OCI-LY3 (cell line): ENCODE results near the gene CEP43.

Experiments used
- H2AFZ ChIP-seq: fragments of 200-600, 300-600 bp; shearing (Covaris generic); 2 replicates; pipeline ENCODE4 v1.6.0; 2014; ENCODE audit warnings: antibody characterized with exemption, low read depth, low read length
- H3K27ac ChIP-seq: fragments of 200-600, 300-600 bp; sonication (generic); 2 replicates; pipeline ENCODE4 v1.5.1; 2014; ENCODE audit warnings: mild to moderate bottlenecking, low read length, moderate library complexity, mixed read lengths
- H3K27me3 ChIP-seq: fragments of 200-600, 300-600 bp; sonication (generic); 2 replicates; pipeline ENCODE4 v1.6.1; 2014; ENCODE audit warnings: low read depth, low read length, mixed read lengths
- H3K36me3 ChIP-seq: fragments of 200-600, 300-600 bp; sonication (generic); replicated peaks from 2 replicates; pipeline ENCODE3; 2014; ENCODE audit warnings: low read depth, low read length, mixed read lengths
- H3K4me1 ChIP-seq: fragments of 300-600, 200-600 bp; sonication (generic); 2 replicates; pipeline ENCODE4 v1.6.1; 2014; ENCODE audit warnings: low read length, mixed read lengths
- H3K4me2 ChIP-seq: fragments of 200-600, 300-600 bp; sonication (generic); 2 replicates; pipeline ENCODE4 v1.6.1; 2014; ENCODE audit warnings: low read length, mixed read lengths
- H3K4me3 ChIP-seq: fragments of 300-600, 200-600 bp; sonication (generic); 2 replicates; pipeline ENCODE4 v1.5.1; 2014; ENCODE audit warnings: antibody characterized with exemption, mild to moderate bottlenecking, low read length, moderate library complexity
- H3K79me2 ChIP-seq: fragments of 300-600, 200-600 bp; shearing (Covaris generic); 2 replicates; pipeline ENCODE4 v1.6.1; 2014; ENCODE audit warnings: mild to moderate bottlenecking, low read length, mixed read lengths
- H3K9ac ChIP-seq: fragments of 300-600, 200-600 bp; shearing (Covaris generic); 2 replicates; pipeline ENCODE4 v1.6.0; 2014; ENCODE audit warnings: mild to moderate bottlenecking, low read length, moderate library complexity
- H3K9me3 ChIP-seq: fragments of 200-600, 300-600 bp; shearing (Covaris generic); 2 replicates; pipeline ENCODE4 v1.6.1; 2014; ENCODE audit warnings: low read length, mixed read lengths; ENCODE audit not compliant: insufficient read depth
- H4K20me1 ChIP-seq: fragments of 200-600, 300-600 bp; sonication (generic); 2 replicates; pipeline ENCODE4 v1.6.1; 2016; ENCODE audit warnings: low read length, mixed read lengths; ENCODE audit not compliant: insufficient read depth
- CTCF ChIP-seq: fragments of 200-600, 300-600 bp; sonication (generic); IDR thresholded peaks from 2 replicates; pipeline ENCODE4 v1.5.1; 2014; ENCODE audit warnings: antibody characterized with exemption, low read length, low read depth
- EZH2phosphoT487 ChIP-seq: fragments of 200-600 bp; shearing (Covaris generic); IDR thresholded peaks from 2 replicates; pipeline ENCODE4 v1.6.1; 2018; ENCODE audit warnings: antibody characterized with exemption, mixed run types, low read depth

The CEP43 gene

DNA sequence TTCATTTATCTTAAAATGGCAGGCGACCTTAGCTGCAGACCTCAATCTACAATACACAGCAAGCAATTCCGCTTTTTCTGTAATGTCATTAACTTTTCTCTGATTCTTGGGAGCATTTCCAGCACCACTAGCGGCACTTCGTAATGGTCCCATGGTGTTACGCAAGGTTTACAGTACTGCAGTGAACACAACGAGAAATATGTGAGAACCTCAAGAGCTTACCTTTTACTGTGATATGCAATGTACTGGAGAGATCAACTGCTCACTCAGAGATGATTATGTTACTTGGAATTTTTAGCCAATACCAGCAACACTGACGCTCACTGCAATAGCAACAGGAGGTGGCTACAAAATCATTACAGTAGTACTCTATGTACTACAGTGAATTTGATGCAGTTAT is 2.8 kb upstream of the CEP43 start:
- Histone ChIP-seq H3K79me2 (peaks cover 29% of the 10 kb centered on the region), H2AFZ (no peak overlapping the region), H3K27me3 (no peaks in the 10 kb centered on the region), H4K20me1 (0 out of 2 replicates have a peak, but pooled peaks cover 3% of the 10 kb centered on the region), H3K9me3 (no peaks in the 10 kb centered on the region), H3K4me2 (no peak overlapping the region), H3K36me3 (peaks cover 4% of the 10 kb centered on the region), H3K4me3 (no peak overlapping the region), H3K4me1 (peaks cover 15% of the 10 kb centered on the region), H3K27ac (no peak overlapping the region), H3K9ac (no peak overlapping the region)
- TF ChIP-seq EZH2phosphoT487 = no peak
- no peak for TF ChIP-seq CTCF

GRCh38 chr6:166997348-166997747 is 1.8 kb upstream of the CEP43 start:
- H3K4me1 ChIP-seq = peaks cover 15% of the 10 kb centered on the region
- H3K79me2 ChIP-seq = peaks cover 29% of the 10 kb centered on the region
- peak overlapping the region; percentile 29 for H3K9ac ChIP-seq
- H3K4me2 ChIP-seq = peak overlapping the region; percentile 81
- H2AFZ ChIP-seq = no peak overlapping the region
- 0 out of 2 replicates have a peak, but pooled peaks cover 3% of the 10 kb centered on the region for H4K20me1 ChIP-seq
- TF ChIP-seq CTCF (no peak), EZH2phosphoT487 (no peak)
- no peak overlapping the region for H3K27ac ChIP-seq
- no peaks in the 10 kb centered on the region for H3K9me3 ChIP-seq
- H3K36me3 ChIP-seq = peaks cover 7% of the 10 kb centered on the region
- H3K27me3 ChIP-seq = no peaks in the 10 kb centered on the region
- peak overlapping the region; percentile 96 for H3K4me3 ChIP-seq

- Histone ChIP-seq H3K36me3 (peaks cover 7% of the 10 kb centered on the region), H2AFZ (no peak overlapping the region), H3K9ac (peak overlapping the region; percentile 29), H3K9me3 (no peaks in the 10 kb centered on the region), H3K4me1 (peaks cover 15% of the 10 kb centered on the region), H3K27me3 (no peaks in the 10 kb centered on the region), H3K27ac (no peak overlapping the region), H4K20me1 (0 out of 2 replicates have a peak, but pooled peaks cover 3% of the 10 kb centered on the region), H3K4me2 (peak overlapping the region; percentile 81), H3K4me3 (peak overlapping the region; percentile 96), H3K79me2 (peaks cover 29% of the 10 kb centered on the region)
- TF ChIP-seq EZH2phosphoT487 (no peak), CTCF (peak; percentile 34)
Measured at GRCh38 chr6:166997768-166998255, 1.4 kb upstream of the CEP43 start.

- H3K27ac ChIP-seq = peak overlapping the region; percentile 57
- H3K4me1 ChIP-seq = peaks cover 11% of the 10 kb centered on the region
- no peaks in the 10 kb centered on the region for H3K27me3 ChIP-seq
- peaks cover 7% of the 10 kb centered on the region for H3K36me3 ChIP-seq
- H4K20me1 ChIP-seq = 0 out of 2 replicates have a peak, but pooled peaks cover 3% of the 10 kb centered on the region
- peak overlapping the region; percentile 96 for H3K4me3 ChIP-seq
- H2AFZ ChIP-seq = peak overlapping the region; percentile 67; the same call in 1 of the 2 replicates
- TF ChIP-seq EZH2phosphoT487 = no peak
- peak; percentile 25; the same call in 1 of the 2 replicates for TF ChIP-seq CTCF
- peak overlapping the region; percentile 85 for H3K9ac ChIP-seq
- peaks cover 29% of the 10 kb centered on the region for H3K79me2 ChIP-seq
- H3K4me2 ChIP-seq = peak overlapping the region; percentile 81
- H3K9me3 ChIP-seq = no peaks in the 10 kb centered on the region
Measured at GRCh38 chr6:166998256-166999144, 697 bp upstream of the CEP43 start.
